GM23338 (cell line): ENCODE results near the gene KIF17.

Experiments
- CREB1 ChIP-seq: fragments of 250-450 bp; sonication (Bioruptor Pico); IDR thresholded peaks from 2 replicates; pipeline ENCODE4 v1.5.0; 2020; ENCODE audit warnings: low read depth, mild to moderate bottlenecking, moderate library complexity
- EZH2 ChIP-seq: fragments of 200-600 bp; sonication (generic); IDR thresholded peaks from one replicate; pipeline ENCODE4 v1.8.0; 2017; ENCODE audit warnings: antibody characterized with exemption, mild to moderate bottlenecking, low read depth; ENCODE audit not compliant: unreplicated experiment
- EZH2phosphoT487 ChIP-seq: fragments of 200-600 bp; sonication (generic); IDR thresholded peaks from one replicate; pipeline ENCODE4 v1.8.1; 2018; ENCODE audit warnings: antibody characterized with exemption; ENCODE audit not compliant: unreplicated experiment
- JUNB ChIP-seq: IDR thresholded peaks from one replicate; pipeline ENCODE4 v1.6.1; 2016; ENCODE audit warnings: antibody characterized with exemption; ENCODE audit not compliant: unreplicated experiment
- NANOG ChIP-seq: IDR thresholded peaks from 2 replicates; pipeline ENCODE4 v1.6.1; 2016; ENCODE audit warnings: antibody characterized with exemption, borderline replicate concordance
- POLR2AphosphoS5 ChIP-seq: IDR thresholded peaks from 2 replicates; pipeline ENCODE4 v1.6.1; 2016; ENCODE audit warnings: antibody characterized with exemption, low read depth
- STAT1 ChIP-seq: IDR thresholded peaks from one replicate; pipeline ENCODE4 v1.6.1; 2016; ENCODE audit warnings: antibody characterized with exemption; ENCODE audit not compliant: unreplicated experiment
- ZNF114 ChIP-seq: fragments of 250-450 bp; sonication (Bioruptor Pico); IDR thresholded peaks from 2 replicates; pipeline ENCODE4 v1.5.0; 2020; ENCODE audit warnings: mild to moderate bottlenecking, moderate library complexity
- TF ChIP-seq, protein P1 (sequence below), 2 experiments: fragments of 200-600 bp in 1 of 2; sonication (generic) in 1 of 2; conservative IDR thresholded peaks; 2 replicates each; pipeline versions ENCODE4 v1.5.1 to v1.6.1; 2016 to 2017; ENCODE audit warnings: antibody characterized with exemption in 2 of 2, low read depth in 2 of 2, mild to moderate bottlenecking in 2 of 2, moderate library complexity in 1 of 2
- TF ChIP-seq, protein P2 (sequence below): IDR thresholded peaks from one replicate; pipeline ENCODE4 v1.6.1; 2018; ENCODE audit warnings: antibody characterized with exemption; ENCODE audit not compliant: unreplicated experiment
- TF ChIP-seq, protein P3 (sequence below): IDR thresholded peaks from 2 replicates; pipeline ENCODE4 v1.6.1; 2016; ENCODE audit warnings: antibody characterized with exemption

DNA sequence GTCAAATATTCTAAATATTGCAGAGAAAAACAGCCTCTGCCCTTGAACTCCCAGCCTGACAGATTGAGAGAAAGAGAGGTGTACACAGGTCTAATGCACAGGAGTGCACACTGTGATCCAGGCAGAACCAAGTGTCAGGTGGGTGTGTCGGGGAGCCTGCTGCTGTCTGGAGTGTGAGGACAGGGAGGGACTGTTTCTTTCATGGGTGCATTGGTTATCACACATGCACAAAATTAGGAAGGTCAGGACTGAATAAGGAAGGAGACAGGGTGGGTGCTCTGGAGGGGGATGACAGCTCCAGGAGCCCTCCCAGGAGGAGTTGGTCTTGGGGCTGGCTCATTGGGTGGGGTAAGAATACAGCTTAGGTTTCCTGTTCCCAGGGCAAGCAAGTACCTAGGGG lies 97.8 kb downstream of the KIF17 start:
- TF ChIP-seq, protein P1, sequence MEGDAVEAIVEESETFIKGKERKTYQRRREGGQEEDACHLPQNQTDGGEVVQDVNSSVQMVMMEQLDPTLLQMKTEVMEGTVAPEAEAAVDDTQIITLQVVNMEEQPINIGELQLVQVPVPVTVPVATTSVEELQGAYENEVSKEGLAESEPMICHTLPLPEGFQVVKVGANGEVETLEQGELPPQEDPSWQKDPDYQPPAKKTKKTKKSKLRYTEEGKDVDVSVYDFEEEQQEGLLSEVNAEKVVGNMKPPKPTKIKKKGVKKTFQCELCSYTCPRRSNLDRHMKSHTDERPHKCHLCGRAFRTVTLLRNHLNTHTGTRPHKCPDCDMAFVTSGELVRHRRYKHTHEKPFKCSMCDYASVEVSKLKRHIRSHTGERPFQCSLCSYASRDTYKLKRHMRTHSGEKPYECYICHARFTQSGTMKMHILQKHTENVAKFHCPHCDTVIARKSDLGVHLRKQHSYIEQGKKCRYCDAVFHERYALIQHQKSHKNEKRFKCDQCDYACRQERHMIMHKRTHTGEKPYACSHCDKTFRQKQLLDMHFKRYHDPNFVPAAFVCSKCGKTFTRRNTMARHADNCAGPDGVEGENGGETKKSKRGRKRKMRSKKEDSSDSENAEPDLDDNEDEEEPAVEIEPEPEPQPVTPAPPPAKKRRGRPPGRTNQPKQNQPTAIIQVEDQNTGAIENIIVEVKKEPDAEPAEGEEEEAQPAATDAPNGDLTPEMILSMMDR (conservative IDR thresholded peaks at IDR 0.05; ENCODE audit: low read depth in 2 of 2), result no peak
- TF ChIP-seq ZNF114 (CRISPR knock-in tag) (no peak), JUNB (no peak), POLR2AphosphoS5 (no peak), CREB1 (CRISPR knock-in tag) (no peak), EZH2phosphoT487 (no peak), EZH2 (no peak), STAT1 (no peak), NANOG (no peak)
- TF ChIP-seq, protein P2, sequence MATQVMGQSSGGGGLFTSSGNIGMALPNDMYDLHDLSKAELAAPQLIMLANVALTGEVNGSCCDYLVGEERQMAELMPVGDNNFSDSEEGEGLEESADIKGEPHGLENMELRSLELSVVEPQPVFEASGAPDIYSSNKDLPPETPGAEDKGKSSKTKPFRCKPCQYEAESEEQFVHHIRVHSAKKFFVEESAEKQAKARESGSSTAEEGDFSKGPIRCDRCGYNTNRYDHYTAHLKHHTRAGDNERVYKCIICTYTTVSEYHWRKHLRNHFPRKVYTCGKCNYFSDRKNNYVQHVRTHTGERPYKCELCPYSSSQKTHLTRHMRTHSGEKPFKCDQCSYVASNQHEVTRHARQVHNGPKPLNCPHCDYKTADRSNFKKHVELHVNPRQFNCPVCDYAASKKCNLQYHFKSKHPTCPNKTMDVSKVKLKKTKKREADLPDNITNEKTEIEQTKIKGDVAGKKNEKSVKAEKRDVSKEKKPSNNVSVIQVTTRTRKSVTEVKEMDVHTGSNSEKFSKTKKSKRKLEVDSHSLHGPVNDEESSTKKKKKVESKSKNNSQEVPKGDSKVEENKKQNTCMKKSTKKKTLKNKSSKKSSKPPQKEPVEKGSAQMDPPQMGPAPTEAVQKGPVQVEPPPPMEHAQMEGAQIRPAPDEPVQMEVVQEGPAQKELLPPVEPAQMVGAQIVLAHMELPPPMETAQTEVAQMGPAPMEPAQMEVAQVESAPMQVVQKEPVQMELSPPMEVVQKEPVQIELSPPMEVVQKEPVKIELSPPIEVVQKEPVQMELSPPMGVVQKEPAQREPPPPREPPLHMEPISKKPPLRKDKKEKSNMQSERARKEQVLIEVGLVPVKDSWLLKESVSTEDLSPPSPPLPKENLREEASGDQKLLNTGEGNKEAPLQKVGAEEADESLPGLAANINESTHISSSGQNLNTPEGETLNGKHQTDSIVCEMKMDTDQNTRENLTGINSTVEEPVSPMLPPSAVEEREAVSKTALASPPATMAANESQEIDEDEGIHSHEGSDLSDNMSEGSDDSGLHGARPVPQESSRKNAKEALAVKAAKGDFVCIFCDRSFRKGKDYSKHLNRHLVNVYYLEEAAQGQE, result no peak
- TF ChIP-seq, protein P3, sequence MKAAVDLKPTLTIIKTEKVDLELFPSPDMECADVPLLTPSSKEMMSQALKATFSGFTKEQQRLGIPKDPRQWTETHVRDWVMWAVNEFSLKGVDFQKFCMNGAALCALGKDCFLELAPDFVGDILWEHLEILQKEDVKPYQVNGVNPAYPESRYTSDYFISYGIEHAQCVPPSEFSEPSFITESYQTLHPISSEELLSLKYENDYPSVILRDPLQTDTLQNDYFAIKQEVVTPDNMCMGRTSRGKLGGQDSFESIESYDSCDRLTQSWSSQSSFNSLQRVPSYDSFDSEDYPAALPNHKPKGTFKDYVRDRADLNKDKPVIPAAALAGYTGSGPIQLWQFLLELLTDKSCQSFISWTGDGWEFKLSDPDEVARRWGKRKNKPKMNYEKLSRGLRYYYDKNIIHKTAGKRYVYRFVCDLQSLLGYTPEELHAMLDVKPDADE, result no peak
